Measurements from ENCODE around the gene POF1B. TPM values are rescaled to one million over a fixed set of nuclear protein-coding genes. Genes with fewer than 3 reads are reported as not detected.
A peak's percentile ranks its signal among the peaks of the same experiment; 100 is the strongest.
"Not testable (repeated sequence)": the region's sequence is repeated elsewhere in the genome, so short reads cannot be mapped to it uniquely, and the experiment has no call there.

The POF1B gene
- total RNA-seq, 2 experiments from 2014 or later = not detected

- Mint-ChIP-seq H3K4me1 (no peaks in the 10 kb centered on the region), H3K9me3 (no peaks in the 10 kb centered on the region), H3K27ac (no peak overlapping the region), H3K27me3 (no peaks in the 10 kb centered on the region), H3K4me3 (no peak overlapping the region), H3K36me3 (no peaks in the 10 kb centered on the region)
- no peak for DNase-seq
Measured at GRCh38 chrX:85309717-85310116, 69.7 kb downstream of the POF1B start.

- H3K36me3 Mint-ChIP-seq = no peaks in the 10 kb centered on the region
- H3K27me3 Mint-ChIP-seq = no peaks in the 10 kb centered on the region
- no peaks in the 10 kb centered on the region for H3K9me3 Mint-ChIP-seq
- H3K4me3 Mint-ChIP-seq = no peak overlapping the region
- DNase-seq = no peak
- H3K4me1 Mint-ChIP-seq = no peaks in the 10 kb centered on the region
- H3K27ac Mint-ChIP-seq = no peak overlapping the region
Measured at GRCh38 chrX:85303544-85303943, 75.9 kb downstream of the POF1B start.

- no peaks in the 10 kb centered on the region for H3K36me3 Mint-ChIP-seq
Measured at GRCh38 chrX:85288992-85289723, 90.3 kb downstream of the POF1B start.

GRCh38 chrX:85285286-85285685, 94.2 kb downstream of the POF1B start:
- not testable (repeated sequence) for H3K36me3 Mint-ChIP-seq, H3K27me3 Mint-ChIP-seq, H3K4me3 Mint-ChIP-seq, H3K9me3 Mint-ChIP-seq, DNase-seq, H3K27ac Mint-ChIP-seq, H3K4me1 Mint-ChIP-seq

More at GRCh38 chrX:85288992-85289723, 90.3 kb downstream of the POF1B start:
- Mint-ChIP-seq H3K27me3 (no peaks in the 10 kb centered on the region), H3K4me1 (no peaks in the 10 kb centered on the region), H3K9me3 (peaks cover 5% of the 10 kb centered on the region), H3K27ac (no peak overlapping the region), H3K4me3 (no peak overlapping the region)
- no peak for DNase-seq

GRCh38 chrX:85244450-85245211, 134.8 kb downstream of the POF1B start:
- peak; percentile 2 for DNase-seq
- H3K36me3 Mint-ChIP-seq = no peaks in the 10 kb centered on the region
- peaks cover 3% of the 10 kb centered on the region for H3K4me1 Mint-ChIP-seq
- H3K9me3 Mint-ChIP-seq = no peaks in the 10 kb centered on the region
- H3K27ac Mint-ChIP-seq = peak overlapping the region; percentile 54
- H3K27me3 Mint-ChIP-seq = peaks cover 4% of the 10 kb centered on the region
- H3K4me3 Mint-ChIP-seq = peak overlapping the region; percentile 91

- H3K36me3 Mint-ChIP-seq = no peaks in the 10 kb centered on the region
- DNase-seq = peak; percentile 29
- peaks cover 4% of the 10 kb centered on the region for H3K27me3 Mint-ChIP-seq
- H3K27ac Mint-ChIP-seq = peak within 1 kb of the TSS; percentile 54
- peaks cover 3% of the 10 kb centered on the region for H3K4me1 Mint-ChIP-seq
- H3K9me3 Mint-ChIP-seq = no peaks in the 10 kb centered on the region
- H3K4me3 Mint-ChIP-seq = peak within 1 kb of the TSS; percentile 91
Measured at GRCh38 chrX:85243761-85244449, 135.6 kb downstream of the POF1B start, which contains the start of the genes SATL1 and ZNF711. TSS of gene SATL1 (minus strand) at chrX:85243779. CDS start at chrX:85108968, 134,811 bp downstream. TSS of gene ZNF711 (plus strand) at chrX:85243991. CDS start at chrX:85247573, 3,582 bp downstream.

GRCh38 chrX:85243155-85243554, 136.3 kb downstream of the POF1B start:
- no peak overlapping the region for H3K27ac Mint-ChIP-seq
- peaks cover 3% of the 10 kb centered on the region for H3K4me1 Mint-ChIP-seq
- peak overlapping the region; percentile 50 for H3K4me3 Mint-ChIP-seq
- H3K27me3 Mint-ChIP-seq = peaks cover 4% of the 10 kb centered on the region
- H3K9me3 Mint-ChIP-seq = no peaks in the 10 kb centered on the region
- no peak for DNase-seq
- no peaks in the 10 kb centered on the region for H3K36me3 Mint-ChIP-seq

Other genes starting within 250 kb of the POF1B start
- not detected for gene SATL1, start 135.9 kb downstream of the POF1B start, total RNA-seq
- gene ZNF711, start 135.7 kb downstream of the POF1B start, total RNA-seq = 1 to 10 TPM; 1.3 to 1.5 TPM

Data from activated naive CD8-positive, alpha-beta T cell treated with anti-CD3 and anti-CD28 coated beads for 36 hours (primary cell).